Measurements from ENCODE around the gene GPC5. TPM values are rescaled to one million over a fixed set of nuclear protein-coding genes. Genes with fewer than 3 reads are reported as not detected.

Gene GPC5
- total and polyA plus RNA-seq, 9 of the 15 experiments (the other 6 are each of a cell fraction or from before 2014, with no cell fraction given), result 0.18 to 0.27 TPM; not detected in 7

DNA sequence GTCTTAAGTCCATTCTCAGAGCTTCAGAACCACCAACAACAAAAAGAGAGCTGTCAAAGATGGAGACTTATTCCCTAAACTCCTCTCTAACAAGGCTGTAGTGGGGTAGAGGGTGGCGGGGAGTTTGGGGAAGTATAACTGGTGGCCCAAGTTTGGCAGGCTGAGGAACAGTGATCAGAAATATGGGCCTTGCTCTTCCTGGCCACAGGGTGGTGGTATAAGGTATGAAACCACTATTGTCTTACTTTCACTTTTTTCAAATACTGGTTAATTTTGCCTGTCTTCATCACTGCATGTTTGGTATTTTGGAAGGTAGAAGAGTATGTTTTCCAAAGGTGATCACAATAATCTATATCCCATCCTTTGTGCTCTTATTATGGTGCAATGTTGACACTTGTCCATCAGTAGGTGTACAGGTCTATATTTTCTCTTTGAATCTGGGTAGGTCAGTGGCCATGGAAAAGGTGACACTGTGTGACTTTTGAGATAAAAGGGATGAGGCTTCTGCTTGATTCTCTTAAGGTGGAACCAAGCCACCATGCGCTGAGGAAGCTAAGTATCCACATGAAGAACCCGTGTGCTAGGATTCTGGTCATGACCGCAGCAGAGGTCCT, 23.2 kb upstream of the GPC5 start:
- intact Hi-C loops (cut with micrococcal nuclease) (loop anchor here (2.0 kb wide), 3 partner anchors 20 to 182 kb away; no protein-coding TSS in a partner anchor), in situ Hi-C loops (cut with MboI) (no loop called here)
- Histone ChIP-seq H3K27ac (ENCODE audit: extremely low read depth, low read depth, low read length) (no peak overlapping the region), H3K27me3 (ENCODE audit: control insufficient read depth in 2 of 2, insufficient read depth in 2 of 2, low read length in 2 of 2) (no peaks in the 10 kb centered on the region; a peak in 1 of 5 replicates), H3K9me3 (replicated peaks; ENCODE audit: control insufficient read depth, insufficient read depth, low read depth, low read length) (no peaks in the 10 kb centered on the region), H3K9ac (ENCODE audit: insufficient read depth in 1 of 2, low read depth in 2 of 2, low read length in 2 of 2) (no peak overlapping the region), H3K4me3 (no peak overlapping the region), H3K36me3 (ENCODE audit: control insufficient read depth, insufficient read depth, low read length) (no peaks in the 10 kb centered on the region), H4K20me1 (replicated peaks; ENCODE audit: control insufficient read depth, insufficient read depth, low read length) (no peaks in the 10 kb centered on the region), H2AFZ (ENCODE audit: low read depth, low read length) (peak overlapping the region; percentile 4; the same call in 1 of the 2 replicates), H3K79me2 (ENCODE audit: control insufficient read depth, insufficient read depth, low read length) (no peaks in the 10 kb centered on the region), H3K4me2 (ENCODE audit: insufficient read depth, low read length) (no peak overlapping the region), H3K4me1 (replicated peaks in 1 of 2; ENCODE audit: control insufficient read depth in 2 of 2, insufficient read depth in 2 of 2, low read length in 2 of 2) (no peaks in the 10 kb centered on the region), H3K9me1 (ENCODE audit: control insufficient read depth, insufficient read depth, low read length) (no peaks in the 10 kb centered on the region)
- ChIA-PET CTCF (ENCODE audit: low intra/inter-chr PET ratio) (interaction anchor here (0.6 to 3.0 kb wide), 4 partner anchors 11 to 347 kb away, joined by 3 to 17 read pairs (median 6); partner anchors contain the start of gene MIR17HG), POLR2A (interaction anchor here (0.9 to 3.7 kb wide), 4 partner anchors 12 to 23 kb away, joined by 3 to 41 read pairs (median 4); partner anchors contain the start of gene GPC5)
- peak; percentile 69 to 83 (median 78) for DNase-seq (ENCODE audit: extremely low read depth in 1 of 4, low spot score in 3 of 4)
- 2% methylated on average over 4 of the region's 4 CpGs for WGBS (ENCODE audit: insufficient coverage, low coverage, missing lambda C conversion rate)
- ATAC-seq, result peak; percentile 94
- no TSS peak for BruUV-seq (replicated peaks)
- FAIRE-seq, result no peak
- no peak for TF ChIP-seq KDM5B (IDR thresholded peaks at IDR 0.05; ENCODE audit: insufficient replicate concordance, low read depth, low read length)
- 0 out of 2 replicates have a peak, but pooled peaks have one; percentile 35 for TF ChIP-seq BHLHE40 (IDR thresholded peaks at IDR 0.05; ENCODE audit: low read length)
- no peak for TF ChIP-seq ZNF444 (CRISPR knock-in tag; IDR thresholded peaks at IDR 0.05)
- peak; percentile 85 for TF ChIP-seq SMC3 (conservative IDR thresholded peaks at IDR 0.05; ENCODE audit: insufficient read depth, low read depth, low read length)
- no peak for TF ChIP-seq NCOA1 (IDR thresholded peaks at IDR 0.05; ENCODE audit: low read depth)
- TF ChIP-seq EWSR1 (IDR thresholded peaks at IDR 0.05; ENCODE audit: borderline replicate concordance, low read depth, partially characterized antibody), result no peak
- TF ChIP-seq, protein P1, sequence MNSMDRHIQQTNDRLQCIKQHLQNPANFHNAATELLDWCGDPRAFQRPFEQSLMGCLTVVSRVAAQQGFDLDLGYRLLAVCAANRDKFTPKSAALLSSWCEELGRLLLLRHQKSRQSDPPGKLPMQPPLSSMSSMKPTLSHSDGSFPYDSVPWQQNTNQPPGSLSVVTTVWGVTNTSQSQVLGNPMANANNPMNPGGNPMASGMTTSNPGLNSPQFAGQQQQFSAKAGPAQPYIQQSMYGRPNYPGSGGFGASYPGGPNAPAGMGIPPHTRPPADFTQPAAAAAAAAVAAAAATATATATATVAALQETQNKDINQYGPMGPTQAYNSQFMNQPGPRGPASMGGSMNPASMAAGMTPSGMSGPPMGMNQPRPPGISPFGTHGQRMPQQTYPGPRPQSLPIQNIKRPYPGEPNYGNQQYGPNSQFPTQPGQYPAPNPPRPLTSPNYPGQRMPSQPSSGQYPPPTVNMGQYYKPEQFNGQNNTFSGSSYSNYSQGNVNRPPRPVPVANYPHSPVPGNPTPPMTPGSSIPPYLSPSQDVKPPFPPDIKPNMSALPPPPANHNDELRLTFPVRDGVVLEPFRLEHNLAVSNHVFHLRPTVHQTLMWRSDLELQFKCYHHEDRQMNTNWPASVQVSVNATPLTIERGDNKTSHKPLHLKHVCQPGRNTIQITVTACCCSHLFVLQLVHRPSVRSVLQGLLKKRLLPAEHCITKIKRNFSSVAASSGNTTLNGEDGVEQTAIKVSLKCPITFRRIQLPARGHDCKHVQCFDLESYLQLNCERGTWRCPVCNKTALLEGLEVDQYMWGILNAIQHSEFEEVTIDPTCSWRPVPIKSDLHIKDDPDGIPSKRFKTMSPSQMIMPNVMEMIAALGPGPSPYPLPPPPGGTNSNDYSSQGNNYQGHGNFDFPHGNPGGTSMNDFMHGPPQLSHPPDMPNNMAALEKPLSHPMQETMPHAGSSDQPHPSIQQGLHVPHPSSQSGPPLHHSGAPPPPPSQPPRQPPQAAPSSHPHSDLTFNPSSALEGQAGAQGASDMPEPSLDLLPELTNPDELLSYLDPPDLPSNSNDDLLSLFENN (IDR thresholded peaks at IDR 0.05; ENCODE audit: low read depth in 2 of 2, low read length in 2 of 2), result 0 out of 4 replicates have a peak, but pooled peaks of 1 of the 2 experiments have one; percentile 56
- TF ChIP-seq POLR2H (tag; IDR thresholded peaks at IDR 0.05; ENCODE audit: low read depth), result no peak
- TF ChIP-seq MAZ (CRISPR knock-in tag; conservative IDR thresholded peaks at IDR 0.05 in 1 of 2, IDR thresholded peaks at IDR 0.05 in 1 of 2), result no peak
- peak; percentile 14; the same call in 1 of the 2 replicates for TF ChIP-seq JUND (IDR thresholded peaks at IDR 0.05; ENCODE audit: borderline replicate concordance, low read depth, low read length)
- TF ChIP-seq JUND (tag; IDR thresholded peaks at IDR 0.05; ENCODE audit: borderline replicate concordance, low read depth, low read length), result no peak
- peak; percentile 67 for TF ChIP-seq ZNF384 (IDR thresholded peaks at IDR 0.05; ENCODE audit: low read depth, low read length)
- TF ChIP-seq RBM25 (IDR thresholded peaks at IDR 0.05; ENCODE audit: low read depth, low read length, severe bottlenecking), result no peak
- no peak for TF ChIP-seq ZNF263 (CRISPR knock-in tag; IDR thresholded peaks at IDR 0.05; ENCODE audit: borderline replicate concordance)
- TF ChIP-seq, protein P2, sequence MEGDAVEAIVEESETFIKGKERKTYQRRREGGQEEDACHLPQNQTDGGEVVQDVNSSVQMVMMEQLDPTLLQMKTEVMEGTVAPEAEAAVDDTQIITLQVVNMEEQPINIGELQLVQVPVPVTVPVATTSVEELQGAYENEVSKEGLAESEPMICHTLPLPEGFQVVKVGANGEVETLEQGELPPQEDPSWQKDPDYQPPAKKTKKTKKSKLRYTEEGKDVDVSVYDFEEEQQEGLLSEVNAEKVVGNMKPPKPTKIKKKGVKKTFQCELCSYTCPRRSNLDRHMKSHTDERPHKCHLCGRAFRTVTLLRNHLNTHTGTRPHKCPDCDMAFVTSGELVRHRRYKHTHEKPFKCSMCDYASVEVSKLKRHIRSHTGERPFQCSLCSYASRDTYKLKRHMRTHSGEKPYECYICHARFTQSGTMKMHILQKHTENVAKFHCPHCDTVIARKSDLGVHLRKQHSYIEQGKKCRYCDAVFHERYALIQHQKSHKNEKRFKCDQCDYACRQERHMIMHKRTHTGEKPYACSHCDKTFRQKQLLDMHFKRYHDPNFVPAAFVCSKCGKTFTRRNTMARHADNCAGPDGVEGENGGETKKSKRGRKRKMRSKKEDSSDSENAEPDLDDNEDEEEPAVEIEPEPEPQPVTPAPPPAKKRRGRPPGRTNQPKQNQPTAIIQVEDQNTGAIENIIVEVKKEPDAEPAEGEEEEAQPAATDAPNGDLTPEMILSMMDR (IDR thresholded peaks at IDR 0.05 in 2 of 3, conservative IDR thresholded peaks at IDR 0.05 in 1 of 3; ENCODE audit: insufficient read depth in 2 of 3, low read depth in 1 of 3, low read length in 3 of 3), result peak in 1 of 3 experiments; percentile 93; a peak in 2 of 6 replicates
